ENCODE results near the gene EEF1AKMT1.

EEF1AKMT1 gene

GRCh38 chr13:20717581-20718542 lies 55.9 kb downstream of the EEF1AKMT1 start:
- DNase-seq, result no peak

DNA sequence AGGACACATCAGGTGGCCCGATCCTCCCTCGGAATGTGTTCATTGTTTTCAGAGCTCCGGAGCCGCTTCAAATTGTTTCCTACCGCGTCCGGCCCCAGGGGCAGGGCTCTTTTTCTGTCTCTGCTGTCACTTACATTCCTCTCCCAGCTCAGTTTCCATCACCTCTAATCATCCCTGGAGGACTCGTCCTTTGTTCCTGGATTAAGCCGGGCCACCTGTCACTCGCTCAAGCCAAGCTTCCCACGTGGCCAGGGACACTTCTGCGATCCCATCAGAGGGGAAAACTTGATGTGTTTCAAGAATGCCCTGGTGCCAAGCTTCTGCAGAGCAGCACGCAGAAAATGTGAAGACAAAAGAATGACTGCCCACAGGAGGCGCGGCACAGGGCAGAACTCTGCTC lies 56.8 kb downstream of the EEF1AKMT1 start:
- DNase-seq, result no peak

DNA sequence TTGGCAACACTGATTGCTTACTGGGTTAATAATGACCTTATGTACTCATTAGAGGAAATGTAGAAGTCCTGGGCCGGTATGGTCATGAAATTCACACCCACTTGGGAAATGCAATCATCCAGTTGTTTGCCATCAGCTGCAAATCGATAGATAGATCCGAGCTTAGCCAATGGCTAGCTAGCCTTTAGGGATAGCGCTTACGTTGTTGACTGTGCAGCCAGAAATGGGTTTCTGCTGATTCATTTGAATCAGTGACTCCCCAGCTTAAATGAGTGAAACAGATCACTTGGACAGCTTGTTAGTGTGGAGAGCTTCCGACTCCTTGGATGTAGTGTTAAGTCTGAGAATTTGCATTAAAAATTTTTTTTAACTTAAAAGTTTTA lies 58.4 kb downstream of the EEF1AKMT1 start:
- no peak for DNase-seq

- no peak for DNase-seq
These were observed 59.0 kb downstream of the EEF1AKMT1 start for GRCh38 chr13:20714563-20715329.

DNA sequence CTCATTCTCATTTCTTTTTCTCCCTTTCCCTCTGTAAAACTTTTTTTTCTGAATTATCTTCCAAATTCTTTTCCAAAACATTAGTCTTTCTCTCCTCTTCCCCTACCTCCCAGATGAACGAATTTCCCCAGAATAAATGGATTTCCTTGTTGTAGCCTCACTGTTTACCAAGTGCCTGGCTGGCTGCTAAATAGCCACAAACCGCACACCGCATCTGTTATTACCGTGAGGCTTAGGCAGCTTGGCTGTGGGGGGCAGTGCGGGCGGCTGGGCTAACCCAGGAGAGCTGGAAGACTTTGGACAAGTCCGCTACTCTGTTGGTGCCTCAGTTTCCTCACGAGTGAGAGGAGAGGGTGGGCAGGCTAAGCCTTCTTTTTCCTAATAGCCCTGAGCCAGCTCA lies 59.6 kb downstream of the EEF1AKMT1 start:
- DNase-seq, result no peak

- no peak for DNase-seq
These were observed 60.0 kb downstream of the EEF1AKMT1 start for GRCh38 chr13:20713751-20714150.

GRCh38 chr13:20713014-20713376 lies 60.8 kb downstream of the EEF1AKMT1 start:
- no peak for DNase-seq

DNA sequence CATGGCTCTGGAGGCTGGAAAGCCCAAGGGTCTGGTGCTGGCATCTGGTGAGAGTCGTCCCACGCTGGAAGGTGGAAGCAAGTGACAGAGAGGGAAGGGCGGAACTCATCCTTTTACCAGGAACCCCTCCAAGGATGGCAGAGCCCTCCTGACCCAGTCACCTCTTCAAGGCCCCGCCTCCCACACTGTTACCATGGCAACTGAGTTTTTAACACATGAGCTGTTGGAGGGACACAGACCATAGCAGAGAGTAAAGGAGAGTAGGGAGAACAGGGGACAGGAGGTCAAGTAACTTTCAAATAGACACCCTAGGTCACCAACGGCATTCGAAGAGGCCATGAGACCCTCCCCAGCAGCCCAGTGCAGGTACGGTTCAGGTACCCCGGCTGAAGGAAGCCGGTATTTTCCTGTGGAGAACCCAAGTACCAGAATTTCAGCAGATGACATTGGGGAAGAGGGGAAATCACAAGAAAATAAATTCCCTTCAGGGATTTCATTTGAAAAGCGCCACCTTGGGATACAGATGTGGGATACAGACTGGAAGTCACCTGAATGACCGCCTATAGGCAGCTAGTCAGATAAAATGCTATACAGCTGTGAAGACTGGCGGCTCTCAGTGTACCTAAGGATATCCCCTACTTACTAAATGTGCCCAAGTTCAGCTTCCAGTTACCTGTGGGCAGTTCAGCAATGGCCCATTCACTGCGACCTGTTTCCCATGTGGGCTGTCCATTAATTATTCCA lies 62.3 kb downstream of the EEF1AKMT1 start:
- DNase-seq, result no peak

DNA sequence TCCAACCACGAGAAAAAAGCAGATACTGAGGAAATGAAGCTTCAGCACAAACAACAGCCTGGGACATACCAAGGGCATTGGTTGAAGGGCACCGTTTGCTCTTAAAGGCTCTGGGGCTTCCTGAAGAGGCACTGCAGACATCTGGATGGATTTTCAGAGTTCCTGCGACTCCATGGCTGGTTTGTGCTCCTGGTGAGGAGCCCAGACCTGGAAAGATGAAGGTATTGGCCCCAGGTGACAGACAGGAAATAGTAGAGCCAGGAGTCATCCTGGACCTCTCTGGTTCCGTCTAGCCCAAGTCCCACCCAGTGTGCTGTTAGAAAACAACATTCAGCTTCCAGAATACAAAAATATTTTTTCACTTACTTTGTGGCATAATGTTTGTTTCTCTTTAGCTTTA lies 64.0 kb downstream of the EEF1AKMT1 start:
- DNase-seq, result no peak

DNA sequence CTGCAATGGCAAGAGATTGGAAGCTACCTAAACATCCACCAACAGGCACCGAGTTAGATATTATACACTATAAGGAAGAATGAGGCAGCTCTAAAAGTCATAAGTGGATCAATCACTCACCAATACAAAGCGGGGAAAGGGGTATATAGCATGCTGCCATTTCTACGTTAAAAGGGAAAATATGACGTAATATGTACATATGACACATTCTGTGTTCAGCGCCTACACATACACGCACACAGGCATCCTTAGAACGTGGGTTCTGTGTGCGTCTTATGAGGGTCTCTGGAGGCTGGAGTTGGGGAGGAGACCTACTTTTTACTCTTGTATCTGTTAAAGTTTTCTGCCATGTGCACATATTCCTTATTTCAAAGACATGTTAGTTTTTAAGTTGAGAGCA lies 64.4 kb downstream of the EEF1AKMT1 start:
- DNase-seq, result no peak

GRCh38 chr13:20708216-20708615 lies 65.5 kb downstream of the EEF1AKMT1 start:
- DNase-seq, result no peak

- DNase-seq, result no peak
These were observed 67.1 kb downstream of the EEF1AKMT1 start for GRCh38 chr13:20706661-20707060.

DNA sequence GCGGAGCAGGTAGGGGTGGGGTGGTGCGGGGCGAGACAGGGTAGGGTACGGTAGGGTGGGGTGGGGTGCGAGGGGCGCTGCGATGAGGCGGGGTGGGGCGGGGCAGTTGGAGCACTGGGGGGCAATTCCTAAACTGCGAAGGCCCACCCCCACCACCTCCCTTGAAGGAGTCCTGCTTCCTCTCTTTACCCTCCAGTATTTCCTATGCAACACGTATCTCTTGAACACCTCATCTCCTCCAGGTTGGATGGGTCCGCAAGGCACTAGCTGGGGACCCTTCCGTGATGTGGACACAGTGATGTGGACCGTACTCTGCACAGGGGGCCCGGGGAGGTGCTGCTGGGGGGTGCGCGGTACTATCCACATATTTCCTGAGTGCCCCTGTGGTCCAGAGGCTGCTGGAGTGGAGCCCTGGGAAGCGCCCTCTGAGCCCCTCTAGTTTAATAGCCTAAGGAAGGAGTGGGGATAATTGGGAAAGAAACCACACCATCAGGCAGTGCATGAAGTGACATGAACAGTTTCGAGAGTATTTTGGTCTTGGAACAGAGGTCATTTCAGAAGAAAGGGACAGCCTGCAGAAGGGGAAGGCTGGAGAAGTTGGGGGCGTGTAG lies 69.2 kb downstream of the EEF1AKMT1 start:
- no peak for DNase-seq

GRCh38 chr13:20703780-20704458 lies 69.8 kb downstream of the EEF1AKMT1 start:
- DNase-seq, result peak; percentile 67

- peak; percentile 17 for DNase-seq
These were observed 70.6 kb downstream of the EEF1AKMT1 start, which contains the start of gene IL17D for GRCh38 chr13:20702915-20703779. IL17D (plus strand) TSS chr13:20703699; CDS start chr13:20704002, 303 bp downstream.

- no peak for DNase-seq
These were observed 71.2 kb downstream of the EEF1AKMT1 start for GRCh38 chr13:20702530-20702914.

DNA sequence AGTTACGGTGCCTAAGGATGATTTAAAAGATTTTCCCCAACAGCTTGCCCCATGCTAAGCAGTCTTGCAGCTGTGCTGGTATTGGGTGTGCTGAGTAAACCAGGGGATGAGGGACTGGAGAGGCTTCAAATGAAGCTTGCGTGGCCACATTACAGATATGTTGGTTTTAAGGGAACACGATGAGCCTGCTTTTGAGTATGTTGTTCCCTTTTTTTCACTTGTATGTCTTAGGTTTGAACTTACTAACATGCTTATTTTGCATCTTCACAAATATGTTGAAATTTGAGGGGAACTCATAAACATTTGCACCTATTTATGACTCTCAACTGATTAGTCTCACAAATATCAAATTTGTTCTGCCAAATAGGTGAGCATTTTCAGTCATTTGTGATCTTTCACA lies 72.3 kb downstream of the EEF1AKMT1 start:
- no peak for DNase-seq

GRCh38 chr13:20700288-20700687 lies 73.5 kb downstream of the EEF1AKMT1 start:
- DNase-seq, result no peak

- no peak for DNase-seq
These were observed 74.0 kb downstream of the EEF1AKMT1 start for GRCh38 chr13:20699715-20700114.

DNA sequence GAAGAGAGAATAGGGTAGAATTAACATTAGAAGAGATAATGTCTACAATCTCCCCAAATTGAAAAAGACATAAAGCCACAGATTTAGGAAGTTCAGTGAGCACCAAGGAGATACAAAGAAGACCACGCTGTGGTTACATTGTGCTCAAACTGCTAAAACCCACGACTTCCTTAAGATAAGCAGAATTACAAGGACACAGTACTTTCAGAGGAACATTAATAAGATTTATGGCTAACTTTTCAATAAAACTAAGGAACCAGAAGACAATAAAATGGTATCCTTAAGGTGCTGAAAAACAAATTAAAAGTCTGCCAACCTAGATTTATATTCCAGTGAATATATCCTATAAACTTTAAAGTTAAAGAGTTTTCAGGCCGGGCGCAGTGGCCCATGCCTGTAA lies 77.7 kb downstream of the EEF1AKMT1 start:
- no peak for DNase-seq

- no peak for DNase-seq
These were observed 82.1 kb downstream of the EEF1AKMT1 start for GRCh38 chr13:20691616-20692015.

All from CD4-positive, alpha-beta T cell treated with Interleukin-4 for 4 hours (primary cell).